ENCODE data around the gene JUN. TPM values are rescaled to one million over a fixed set of nuclear protein-coding genes. Genes with fewer than 3 reads are reported as not detected.

JUN gene
- total RNA-seq (2022) (76.5 and 89.3 TPM in 2 replicates), Bru-seq, nascent RNA (percentile 99 among the genes with signal in this experiment), BruChase-seq, experiment 1, labeled RNA remaining after a 6-hour chase (percentile 96 among the genes with signal in this experiment), BruChase-seq, experiment 2, labeled RNA remaining after a 2-hour chase (percentile 94 among the genes with signal in this experiment)
- long read RNA-seq, transcript JUN-201 (1 exons, 3,540 nt) = major isoform, 20 of 21 reads
- long read RNA-seq, partial matches to known transcripts = 0 of 21 reads
- long read RNA-seq, other reads (novel, unspliced or antisense) = 1 of 21 reads

DNA sequence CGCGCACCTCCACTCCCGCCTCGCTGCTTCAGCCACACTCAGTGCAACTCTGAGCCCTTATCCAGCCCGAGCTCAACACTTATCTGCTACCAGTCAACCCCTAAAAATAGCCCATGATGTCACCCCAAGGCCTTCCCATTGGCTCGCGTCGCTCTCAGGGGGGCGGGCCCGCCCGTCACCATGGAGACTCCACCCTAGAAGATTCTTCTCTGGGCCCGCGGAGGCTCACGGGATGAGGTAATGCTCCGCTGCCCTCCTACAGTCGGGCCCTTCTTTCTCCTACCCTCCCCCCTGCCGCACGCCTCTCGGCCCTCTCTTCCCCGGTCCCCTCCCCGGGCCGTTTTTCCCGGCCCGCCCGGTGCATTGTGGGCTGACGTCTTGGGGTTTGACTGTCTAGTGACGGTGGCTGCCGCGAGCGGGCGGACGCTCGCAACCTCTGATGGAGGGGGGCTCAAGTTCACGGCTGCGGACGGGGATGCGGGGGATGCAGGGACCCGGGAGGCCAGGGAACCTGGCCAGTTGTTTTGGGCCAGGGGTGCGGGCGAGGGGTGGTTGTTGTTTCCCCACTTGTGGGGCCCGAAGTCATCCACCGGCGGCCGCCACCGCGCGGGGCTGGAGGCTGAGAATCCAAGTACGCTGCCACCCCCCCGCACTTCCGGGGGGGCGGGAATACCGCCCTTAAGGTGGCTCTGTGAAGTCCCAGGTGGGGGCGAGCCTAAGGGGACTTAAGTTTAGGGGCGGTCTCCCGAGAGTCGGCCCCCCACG is at the start of gene JUN:
Gene JUN, minus strand, starts transcription at position 55 of the 765 bp plus-strand sequence. CDS start 977 bp downstream, outside the sequence.
- peak within 1 kb of the TSS; percentile 99 for H3K27ac Mint-ChIP-seq (ENCODE audit: unreplicated experiment)
- no TSS peak for BruUV-seq (replicated peaks)
- H3K4me3 Mint-ChIP-seq (ENCODE audit: low read depth, unreplicated experiment) = peak within 1 kb of the TSS; percentile 97

DNA sequence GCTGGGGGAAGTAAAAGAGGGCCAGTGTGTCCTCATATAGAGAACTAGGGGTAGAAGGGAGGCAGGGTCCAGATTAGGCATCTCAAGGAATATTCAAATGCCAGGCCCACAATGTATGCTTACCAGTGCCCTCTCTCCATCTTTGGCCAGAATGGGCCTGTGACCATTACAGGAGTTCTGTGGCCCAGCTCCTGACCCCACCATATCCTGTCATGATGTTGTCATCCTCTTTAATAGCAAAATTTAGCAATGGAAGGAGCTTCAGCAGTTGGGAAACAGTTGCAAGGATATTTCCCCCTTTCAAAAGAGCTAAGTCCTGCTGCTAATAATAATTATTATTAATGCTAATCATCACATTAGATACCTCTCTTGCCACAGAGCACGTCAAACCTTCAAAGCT is 49.3 kb upstream of the JUN start:
- Mint-ChIP-seq H3K4me3 (ENCODE audit: low read depth, unreplicated experiment) (no peak overlapping the region), H3K4me1 (ENCODE audit: low read depth, unreplicated experiment) (peaks cover 16% of the 10 kb centered on the region), H3K36me3 (ENCODE audit: insufficient read depth, unreplicated experiment) (no peaks in the 10 kb centered on the region), H3K27ac (ENCODE audit: unreplicated experiment) (no peak overlapping the region), H3K27me3 (ENCODE audit: unreplicated experiment) (no peaks in the 10 kb centered on the region), H3K9me3 (ENCODE audit: low read depth, unreplicated experiment) (peaks cover 3% of the 10 kb centered on the region)
- BruUV-seq (replicated peaks) = no TSS peak
- no peak for DNase-seq
- CTCF ChIA-PET = no interaction called here
- TF ChIP-seq, protein P1, sequence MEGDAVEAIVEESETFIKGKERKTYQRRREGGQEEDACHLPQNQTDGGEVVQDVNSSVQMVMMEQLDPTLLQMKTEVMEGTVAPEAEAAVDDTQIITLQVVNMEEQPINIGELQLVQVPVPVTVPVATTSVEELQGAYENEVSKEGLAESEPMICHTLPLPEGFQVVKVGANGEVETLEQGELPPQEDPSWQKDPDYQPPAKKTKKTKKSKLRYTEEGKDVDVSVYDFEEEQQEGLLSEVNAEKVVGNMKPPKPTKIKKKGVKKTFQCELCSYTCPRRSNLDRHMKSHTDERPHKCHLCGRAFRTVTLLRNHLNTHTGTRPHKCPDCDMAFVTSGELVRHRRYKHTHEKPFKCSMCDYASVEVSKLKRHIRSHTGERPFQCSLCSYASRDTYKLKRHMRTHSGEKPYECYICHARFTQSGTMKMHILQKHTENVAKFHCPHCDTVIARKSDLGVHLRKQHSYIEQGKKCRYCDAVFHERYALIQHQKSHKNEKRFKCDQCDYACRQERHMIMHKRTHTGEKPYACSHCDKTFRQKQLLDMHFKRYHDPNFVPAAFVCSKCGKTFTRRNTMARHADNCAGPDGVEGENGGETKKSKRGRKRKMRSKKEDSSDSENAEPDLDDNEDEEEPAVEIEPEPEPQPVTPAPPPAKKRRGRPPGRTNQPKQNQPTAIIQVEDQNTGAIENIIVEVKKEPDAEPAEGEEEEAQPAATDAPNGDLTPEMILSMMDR (IDR thresholded peaks at IDR 0.05; ENCODE audit: unreplicated experiment) = no peak
- intact Hi-C loops (cut with micrococcal nuclease; ENCODE audit: unreplicated experiment) = no loop called here

More for the DNA sequence above, at the start of gene JUN:
- intact Hi-C loops (cut with micrococcal nuclease; ENCODE audit: unreplicated experiment) = loop anchor here (1.0 to 10.0 kb wide), 5 partner anchors 149 to 915 kb away; no protein-coding TSS in a partner anchor
- H3K4me1 Mint-ChIP-seq (ENCODE audit: low read depth, unreplicated experiment) = peaks cover 41% of the 10 kb centered on the region
- DNase-seq = peak; percentile 98
- peaks cover 13% of the 10 kb centered on the region for H3K27me3 Mint-ChIP-seq (ENCODE audit: unreplicated experiment)
- CTCF ChIA-PET = interaction anchor here (0.5 to 1.5 kb wide), 9 partner anchors 11 to 512 kb away, joined by 3 to 5 read pairs (median 4); partner anchors contain the start of gene FGGY
- peaks cover 70% of the 10 kb centered on the region for H3K36me3 Mint-ChIP-seq (ENCODE audit: insufficient read depth, unreplicated experiment)
- peaks cover 4% of the 10 kb centered on the region for H3K9me3 Mint-ChIP-seq (ENCODE audit: low read depth, unreplicated experiment)
- TF ChIP-seq, protein P1 (IDR thresholded peaks at IDR 0.05; ENCODE audit: unreplicated experiment) = no peak

DNA sequence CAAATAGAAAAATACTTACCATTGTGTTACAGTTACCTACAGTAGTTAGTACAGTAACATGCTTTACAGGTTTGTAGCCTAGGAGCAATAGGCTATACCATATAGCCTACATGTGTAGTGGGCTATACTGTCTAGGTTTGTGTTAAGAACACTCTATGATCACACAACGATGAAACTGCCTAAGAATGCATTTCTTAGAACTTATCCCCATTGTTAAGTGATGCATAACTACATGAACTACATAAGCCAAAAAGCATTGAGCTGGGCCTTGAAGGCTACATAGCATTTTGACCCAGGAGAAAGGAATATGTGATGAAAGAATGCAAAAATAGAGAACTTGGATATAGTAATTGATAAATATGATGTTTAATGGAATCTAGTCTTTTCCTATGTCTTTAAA is 46.4 kb upstream of the JUN start:
- Mint-ChIP-seq H3K4me1 (ENCODE audit: low read depth, unreplicated experiment) (peaks cover 3% of the 10 kb centered on the region), H3K27ac (ENCODE audit: unreplicated experiment) (no peak overlapping the region), H3K27me3 (ENCODE audit: unreplicated experiment) (no peaks in the 10 kb centered on the region), H3K4me3 (ENCODE audit: low read depth, unreplicated experiment) (no peak overlapping the region), H3K36me3 (ENCODE audit: insufficient read depth, unreplicated experiment) (no peaks in the 10 kb centered on the region), H3K9me3 (ENCODE audit: low read depth, unreplicated experiment) (peaks cover 3% of the 10 kb centered on the region)
- no TSS peak for BruUV-seq (replicated peaks)
- intact Hi-C loops (cut with micrococcal nuclease; ENCODE audit: unreplicated experiment) = no loop called here
- CTCF ChIA-PET = no interaction called here
- no peak for DNase-seq
- TF ChIP-seq, protein P1 (IDR thresholded peaks at IDR 0.05; ENCODE audit: unreplicated experiment) = no peak

DNA sequence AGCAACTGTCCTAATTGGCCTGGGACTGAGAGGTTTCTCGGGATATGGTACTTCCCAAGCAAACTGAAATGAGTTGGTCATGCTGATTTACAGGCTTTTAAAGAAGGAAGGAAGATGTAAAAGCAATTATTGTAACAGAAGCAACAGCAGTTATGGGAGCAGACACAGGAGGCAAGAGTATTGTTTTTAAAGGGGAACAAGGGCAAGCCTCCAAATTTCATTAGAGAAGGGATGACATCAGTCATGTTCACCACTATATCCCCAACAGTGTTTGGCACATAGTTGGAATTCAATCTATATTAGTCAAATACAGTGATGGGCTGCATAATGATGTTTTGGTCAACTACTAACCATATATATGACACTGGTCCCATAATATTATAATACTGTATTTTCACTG is 46.0 kb upstream of the JUN start:
- CTCF ChIA-PET = no interaction called here
- Mint-ChIP-seq H3K27ac (ENCODE audit: unreplicated experiment) (no peak overlapping the region), H3K36me3 (ENCODE audit: insufficient read depth, unreplicated experiment) (no peaks in the 10 kb centered on the region), H3K4me1 (ENCODE audit: low read depth, unreplicated experiment) (peaks cover 7% of the 10 kb centered on the region), H3K27me3 (ENCODE audit: unreplicated experiment) (no peaks in the 10 kb centered on the region), H3K4me3 (ENCODE audit: low read depth, unreplicated experiment) (no peak overlapping the region), H3K9me3 (ENCODE audit: low read depth, unreplicated experiment) (peaks cover 3% of the 10 kb centered on the region)
- TF ChIP-seq, protein P1 (IDR thresholded peaks at IDR 0.05; ENCODE audit: unreplicated experiment) = no peak
- DNase-seq = no peak
- BruUV-seq (replicated peaks) = no TSS peak
- intact Hi-C loops (cut with micrococcal nuclease; ENCODE audit: unreplicated experiment) = no loop called here
